A549 (cell line): ENCODE data around the gene MAFB. TPM values are rescaled to one million over a fixed set of nuclear protein-coding genes. Genes with fewer than 3 reads are reported as not detected.

Experiments used
- ATAC-seq, 2 experiments: fragments of 200-7000 bp in 1 of 2; fragments of >200 bp in 1 of 2; cut with Nextera tagmentation in 1 of 2; cut with Tn5 transposase in 1 of 2; 3 replicates each; pipeline versions ENCODE4 v1.8.0 to v1.9.1; 2018 to 2020; ENCODE audit warnings: mild to moderate bottlenecking in 1 of 2, moderate library complexity in 1 of 2
- CTCF ChIA-PET: fragments of 300-600 bp; sonication (Branson Sonifier 250); formaldehyde crosslinking; extraction: SDS; loops from one replicate; lab custom pipeline; 2021; ENCODE audit warnings: antibody characterized with exemption, inconsistent platforms; lab: Yijun Ruan, JAX
- POLR2A ChIA-PET: fragments of 350-600 bp; formaldehyde crosslinking; extraction: SDS; loops from one replicate; lab custom pipeline; 2021; ENCODE audit warnings: antibody characterized with exemption, inconsistent platforms; lab: Yijun Ruan, JAX
- DNase-seq, 2 experiments: peaks; one replicate each; pipeline versions ENCODE4 v3.0.0 to v3.0.0-alpha.2; 2011 to 2016; ENCODE audit warnings: low read depth in 1 of 2, low spot score in 1 of 2
- FAIRE-seq: peaks from 2 replicates; lab custom pipeline; 2011; peaks lifted over from hg19 to GRCh38; lab: Jason Lieb, UNC
- H3K27ac ChIP-seq, 2 experiments: fragments of >200 bp; sonication (Bioruptor Twin); formaldehyde crosslinking; 3 replicates each; pipeline ENCODE4 v1.5.1; 2016 to 2017
- H3K4me1 ChIP-seq: fragments of >200 bp; sonication (Bioruptor Twin); formaldehyde crosslinking; 3 replicates; pipeline ENCODE4 v1.6.1; 2016
- H3K4me2 ChIP-seq: fragments of >200 bp; sonication (Bioruptor Twin); formaldehyde crosslinking; 3 replicates; pipeline ENCODE4 v1.6.1; 2016
- H3K4me3 ChIP-seq: fragments of >200 bp; sonication (Bioruptor Twin); formaldehyde crosslinking; 3 replicates; pipeline ENCODE4 v1.5.1; 2016
- H3K9me3 ChIP-seq: fragments of >200 bp; sonication (Bioruptor Twin); formaldehyde crosslinking; 3 replicates; pipeline ENCODE4 v1.6.1; 2016
- ATOH8 ChIP-seq: fragments of 250-450 bp; sonication (Bioruptor Pico); IDR thresholded peaks from 2 replicates; pipeline ENCODE4 v1.5.0; 2020; ENCODE audit warnings: low read depth, mild to moderate bottlenecking, moderate library complexity
- CBX2 ChIP-seq: fragments of 200-600 bp; sonication (generic); IDR thresholded peaks from 2 replicates; pipeline ENCODE4 v1.6.1; 2016; ENCODE audit warnings: low read depth, mild to moderate bottlenecking, borderline replicate concordance
- CBX8 ChIP-seq: fragments of 200-600 bp; sonication (generic); IDR thresholded peaks from 2 replicates; pipeline ENCODE4 v1.6.1; 2016
- CTCF ChIP-seq: fragments of >200 bp; sonication (Bioruptor Twin); formaldehyde crosslinking; IDR thresholded peaks from 3 replicates; pipeline ENCODE4 v1.5.1; 2016
- E2F6 ChIP-seq: IDR thresholded peaks from 2 replicates; pipeline ENCODE4 v1.6.1; 2012; ENCODE audit warnings: low read depth, borderline replicate concordance
- ESRRA ChIP-seq: fragments of 150-350 bp; IDR thresholded peaks from 2 replicates; pipeline ENCODE4 v1.6.1; 2014; ENCODE audit warnings: mild to moderate bottlenecking, low read length, borderline replicate concordance
- KDM1A ChIP-seq: fragments of 200-600 bp; sonication (generic); IDR thresholded peaks from 2 replicates; pipeline ENCODE4 v1.6.1; 2016; ENCODE audit warnings: low read depth, mild to moderate bottlenecking
- MAFK ChIP-seq: fragments of 450-650 bp; IDR thresholded peaks from 2 replicates; pipeline ENCODE4 v1.6.1; 2014; ENCODE audit not compliant: partially characterized antibody
- MAZ ChIP-seq: fragments of 150-350 bp; IDR thresholded peaks from 2 replicates; pipeline ENCODE4 v1.6.1; 2014; ENCODE audit warnings: antibody characterized with exemption, low read depth, low read length, borderline replicate concordance
- MYC ChIP-seq: IDR thresholded peaks from 2 replicates; pipeline ENCODE4 v1.6.1; 2012; ENCODE audit warnings: mild to moderate bottlenecking, inconsistent platforms, low read length, improper control_type of control experiment, borderline replicate concordance
- PBX3 ChIP-seq: IDR thresholded peaks from 2 replicates; pipeline ENCODE4 v1.6.1; 2012
- POLR2A ChIP-seq: IDR thresholded peaks from 2 replicates; pipeline ENCODE4 v1.6.1; 2012; ENCODE audit warnings: mild to moderate bottlenecking, low read length
- REST ChIP-seq: fragments of 200-600 bp; sonication (generic); IDR thresholded peaks from 2 replicates; pipeline ENCODE4 v1.6.1; 2016; ENCODE audit warnings: antibody characterized with exemption, mild to moderate bottlenecking, moderate library complexity
- RNF2 ChIP-seq: fragments of 200-600 bp; sonication (generic); IDR thresholded peaks from 2 replicates; pipeline ENCODE4 v1.6.1; 2016; ENCODE audit warnings: low read depth, mild to moderate bottlenecking, antibody characterized with exemption, moderate library complexity, borderline replicate concordance
- TP53 ChIP-seq: fragments of 250-450 bp; sonication (Bioruptor Pico); IDR thresholded peaks from 2 replicates; pipeline ENCODE4 v1.5.0; 2021; ENCODE audit warnings: mild to moderate bottlenecking, moderate library complexity
- ZC3H11A ChIP-seq: fragments of 450-650 bp; IDR thresholded peaks from 2 replicates; pipeline ENCODE4 v1.6.1; 2014; ENCODE audit warnings: antibody characterized with exemption, mild to moderate bottlenecking
- ZFP36 ChIP-seq: fragments of 450-650 bp; IDR thresholded peaks from 2 replicates; pipeline ENCODE4 v1.6.1; 2014; ENCODE audit warnings: borderline replicate concordance; ENCODE audit not compliant: partially characterized antibody
- ZNF302 ChIP-seq: fragments of 250-450 bp; sonication (Bioruptor Pico); IDR thresholded peaks from 2 replicates; pipeline ENCODE4 v1.9.0; 2021; ENCODE audit warnings: inconsistent platforms, mild to moderate bottlenecking, moderate library complexity
- WGBS: methylation state at CpG from one replicate; pipeline ENCODE4 v1.1.6; 2017; ENCODE audit errors: missing lambda C conversion rate; 5-methylcytosine and 5-hydroxymethylcytosine counted together
- polyA plus RNA-seq, 4 experiments: library from polyadenylated mRNA; depleted of rRNA in 3 of 4; stranded (reverse); fragments of >200 nt; fragmentation: RNase III in 1 of 4; extraction: RNeasy Plus Mini Kit Qiagen cat#74134 plus additional on column Dnase treatment in 1 of 4; gene quantifications; 2 replicates in 3 of 4; 3 replicates in 1 of 4; pipeline ENCODE4 v1.2.3, GENCODE V29; 2011 to 2017

Gene MAFB
- polyA plus RNA-seq, 2 of the 4 experiments (the other 2 are of a cell fraction): 0.04 TPM; not detected in 1

- Histone ChIP-seq H3K9me3 (no peaks in the 10 kb centered on the region), H3K27ac (no peak overlapping the region), H3K4me1 (peaks cover 19% of the 10 kb centered on the region; the same call in 2 of the 3 replicates), H3K4me3 (no peak overlapping the region), H3K4me2 (no peak overlapping the region)
- ChIA-PET POLR2A (no interaction called here), CTCF (no interaction called here)
- ATAC-seq (no peak), DNase-seq (no peak), FAIRE-seq (no peak)
- 49% methylated on average over 9 of the region's 9 CpGs for WGBS
- no peak for TF ChIP-seq POLR2A
- no peak for TF ChIP-seq MYC
- TF ChIP-seq ZFP36: no peak
- TF ChIP-seq ZNF302 (CRISPR knock-in tag): no peak
These were observed 22.7 kb downstream of the MAFB start for GRCh38 chr20:40666336-40666735.

DNA sequence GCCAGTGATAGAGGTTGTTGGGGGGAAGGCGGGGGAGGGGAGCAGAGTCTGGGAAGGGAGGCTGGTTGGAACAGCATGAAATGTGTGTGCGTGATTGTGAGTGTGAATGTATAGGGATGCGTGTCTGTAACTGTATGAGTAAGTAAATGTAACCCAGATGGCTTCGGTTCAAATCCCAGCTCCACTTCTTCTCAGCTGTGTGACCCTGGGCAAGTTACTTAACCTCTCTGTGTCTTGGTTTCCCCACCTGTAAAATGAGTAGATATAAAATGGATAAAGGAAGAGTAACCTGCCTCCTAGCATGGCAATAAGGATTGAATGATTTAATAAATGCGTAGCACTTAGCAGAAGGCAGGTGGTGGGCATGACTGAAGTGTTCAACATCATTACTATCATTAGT lies 24.1 kb downstream of the MAFB start:
- H3K4me3 ChIP-seq: no peak overlapping the region
- no peak for ATAC-seq
- ChIA-PET POLR2A (no interaction called here), CTCF (interaction anchor here (0.8 kb wide), 1 partner anchor 25 kb away, joined by 4 read pairs; no protein-coding TSS in a partner anchor)
- 30% methylated on average over 5 of the region's 5 CpGs for WGBS
- H3K9me3 ChIP-seq: no peaks in the 10 kb centered on the region
- DNase-seq: no peak
- H3K4me2 ChIP-seq: no peak overlapping the region
- H3K27ac ChIP-seq: no peak overlapping the region
- TF ChIP-seq MAFK (no peak), CBX2 (no peak), CBX8 (no peak), ATOH8 (CRISPR knock-in tag) (no peak), KDM1A (no peak), REST (no peak), ESRRA (no peak), RNF2 (no peak), E2F6 (no peak)
- peaks cover 19% of the 10 kb centered on the region; the same call in 2 of the 3 replicates for H3K4me1 ChIP-seq
- no peak for FAIRE-seq

GRCh38 chr20:40663991-40664880 lies 24.8 kb downstream of the MAFB start:
- Histone ChIP-seq H3K4me2 (no peak overlapping the region), H3K4me3 (no peak overlapping the region), H3K9me3 (no peaks in the 10 kb centered on the region), H3K27ac (no peak overlapping the region), H3K4me1 (peaks cover 14% of the 10 kb centered on the region; the same call in 2 of the 3 replicates)
- DNase-seq: no peak
- no peak for FAIRE-seq
- ChIA-PET CTCF (no interaction called here), POLR2A (no interaction called here)
- no peak for TF ChIP-seq TP53 (CRISPR knock-in tag)
- TF ChIP-seq MYC: no peak
- TF ChIP-seq MAZ: no peak
- TF ChIP-seq ZC3H11A: no peak
- no peak for TF ChIP-seq KDM1A
- TF ChIP-seq ESRRA: no peak
- TF ChIP-seq CTCF: no peak
- TF ChIP-seq PBX3: no peak
- WGBS: 25% methylated on average over 8 of the region's 14 CpGs
- ATAC-seq: no peak
